ENCODE measurements around the gene ITIH4. TPM values are rescaled to one million over a fixed set of nuclear protein-coding genes. Genes with fewer than 3 reads are reported as not detected.

The ITIH4 gene
- total and polyA plus RNA-seq, 2 of the 13 experiments (the other 11 are each of a cell fraction or from before 2014, with no cell fraction given) = 2.7 to 5.3 TPM

- TF ChIP-seq, protein P1, sequence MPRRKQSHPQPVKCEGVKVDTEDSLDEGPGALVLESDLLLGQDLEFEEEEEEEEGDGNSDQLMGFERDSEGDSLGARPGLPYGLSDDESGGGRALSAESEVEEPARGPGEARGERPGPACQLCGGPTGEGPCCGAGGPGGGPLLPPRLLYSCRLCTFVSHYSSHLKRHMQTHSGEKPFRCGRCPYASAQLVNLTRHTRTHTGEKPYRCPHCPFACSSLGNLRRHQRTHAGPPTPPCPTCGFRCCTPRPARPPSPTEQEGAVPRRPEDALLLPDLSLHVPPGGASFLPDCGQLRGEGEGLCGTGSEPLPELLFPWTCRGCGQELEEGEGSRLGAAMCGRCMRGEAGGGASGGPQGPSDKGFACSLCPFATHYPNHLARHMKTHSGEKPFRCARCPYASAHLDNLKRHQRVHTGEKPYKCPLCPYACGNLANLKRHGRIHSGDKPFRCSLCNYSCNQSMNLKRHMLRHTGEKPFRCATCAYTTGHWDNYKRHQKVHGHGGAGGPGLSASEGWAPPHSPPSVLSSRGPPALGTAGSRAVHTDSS (CRISPR knock-in tag; conservative IDR thresholded peaks at IDR 0.05) = no peak
- TF ChIP-seq MAFG (CRISPR knock-in tag; IDR thresholded peaks at IDR 0.05) (no peak), ZNF44 (CRISPR knock-in tag; IDR thresholded peaks at IDR 0.05) (0 out of 2 replicates have a peak, but pooled peaks have one; percentile 55), ZNF569 (CRISPR knock-in tag; IDR thresholded peaks at IDR 0.05; ENCODE audit: borderline replicate concordance) (0 out of 2 replicates have a peak, but pooled peaks have one; percentile 4), MXI1 (IDR thresholded peaks at IDR 0.05; ENCODE audit: borderline replicate concordance, low read depth, low read length) (peak; percentile 40; the same call in 1 of the 3 replicates), ZFP82 (CRISPR knock-in tag; IDR thresholded peaks at IDR 0.05; ENCODE audit: borderline replicate concordance) (no peak), SOX13 (IDR thresholded peaks at IDR 0.05) (no peak), SOX13 (CRISPR knock-in tag; conservative IDR thresholded peaks at IDR 0.05 in 1 of 2, IDR thresholded peaks at IDR 0.05 in 1 of 2) (peak in 1 of 2 experiments; percentile 51; a peak in 1 of 4 replicates), ZNF142 (CRISPR knock-in tag; IDR thresholded peaks at IDR 0.05) (no peak), ZFP41 (CRISPR knock-in tag; IDR thresholded peaks at IDR 0.05; ENCODE audit: borderline replicate concordance) (no peak), NR2F2 (IDR thresholded peaks at IDR 0.05; ENCODE audit: borderline replicate concordance, low read depth) (peak; percentile 71), IKZF4 (CRISPR knock-in tag; IDR thresholded peaks at IDR 0.05; ENCODE audit: borderline replicate concordance, low read depth, not compliant biosample characterization) (no peak), FOXK1 (CRISPR knock-in tag; IDR thresholded peaks at IDR 0.05; ENCODE audit: borderline replicate concordance, low read depth) (peak; percentile 35; the same call in 1 of the 2 replicates), RXRB (CRISPR knock-in tag; IDR thresholded peaks at IDR 0.05; ENCODE audit: borderline replicate concordance) (peak; percentile 95), SUZ12 (IDR thresholded peaks at IDR 0.05; ENCODE audit: low read depth, low read length) (no peak)
- TF ChIP-seq, protein P2, sequence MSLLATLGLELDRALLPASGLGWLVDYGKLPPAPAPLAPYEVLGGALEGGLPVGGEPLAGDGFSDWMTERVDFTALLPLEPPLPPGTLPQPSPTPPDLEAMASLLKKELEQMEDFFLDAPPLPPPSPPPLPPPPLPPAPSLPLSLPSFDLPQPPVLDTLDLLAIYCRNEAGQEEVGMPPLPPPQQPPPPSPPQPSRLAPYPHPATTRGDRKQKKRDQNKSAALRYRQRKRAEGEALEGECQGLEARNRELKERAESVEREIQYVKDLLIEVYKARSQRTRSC (CRISPR knock-in tag; IDR thresholded peaks at IDR 0.05; ENCODE audit: low read depth) = no peak
- TF ChIP-seq, protein P3, sequence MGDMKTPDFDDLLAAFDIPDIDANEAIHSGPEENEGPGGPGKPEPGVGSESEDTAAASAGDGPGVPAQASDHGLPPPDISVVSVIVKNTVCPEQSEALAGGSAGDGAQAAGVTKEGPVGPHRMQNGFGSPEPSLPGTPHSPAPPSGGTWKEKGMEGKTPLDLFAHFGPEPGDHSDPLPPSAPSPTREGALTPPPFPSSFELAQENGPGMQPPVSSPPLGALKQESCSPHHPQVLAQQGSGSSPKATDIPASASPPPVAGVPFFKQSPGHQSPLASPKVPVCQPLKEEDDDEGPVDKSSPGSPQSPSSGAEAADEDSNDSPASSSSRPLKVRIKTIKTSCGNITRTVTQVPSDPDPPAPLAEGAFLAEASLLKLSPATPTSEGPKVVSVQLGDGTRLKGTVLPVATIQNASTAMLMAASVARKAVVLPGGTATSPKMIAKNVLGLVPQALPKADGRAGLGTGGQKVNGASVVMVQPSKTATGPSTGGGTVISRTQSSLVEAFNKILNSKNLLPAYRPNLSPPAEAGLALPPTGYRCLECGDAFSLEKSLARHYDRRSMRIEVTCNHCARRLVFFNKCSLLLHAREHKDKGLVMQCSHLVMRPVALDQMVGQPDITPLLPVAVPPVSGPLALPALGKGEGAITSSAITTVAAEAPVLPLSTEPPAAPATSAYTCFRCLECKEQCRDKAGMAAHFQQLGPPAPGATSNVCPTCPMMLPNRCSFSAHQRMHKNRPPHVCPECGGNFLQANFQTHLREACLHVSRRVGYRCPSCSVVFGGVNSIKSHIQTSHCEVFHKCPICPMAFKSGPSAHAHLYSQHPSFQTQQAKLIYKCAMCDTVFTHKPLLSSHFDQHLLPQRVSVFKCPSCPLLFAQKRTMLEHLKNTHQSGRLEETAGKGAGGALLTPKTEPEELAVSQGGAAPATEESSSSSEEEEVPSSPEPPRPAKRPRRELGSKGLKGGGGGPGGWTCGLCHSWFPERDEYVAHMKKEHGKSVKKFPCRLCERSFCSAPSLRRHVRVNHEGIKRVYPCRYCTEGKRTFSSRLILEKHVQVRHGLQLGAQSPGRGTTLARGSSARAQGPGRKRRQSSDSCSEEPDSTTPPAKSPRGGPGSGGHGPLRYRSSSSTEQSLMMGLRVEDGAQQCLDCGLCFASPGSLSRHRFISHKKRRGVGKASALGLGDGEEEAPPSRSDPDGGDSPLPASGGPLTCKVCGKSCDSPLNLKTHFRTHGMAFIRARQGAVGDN (CRISPR knock-in tag; IDR thresholded peaks at IDR 0.05) = peak; percentile 82
These were observed 35.8 kb downstream of the ITIH4 start, which contains the start of gene ITIH3 (continued) for GRCh38 chr3:52794612-52795099.

All from HepG2 (cell line).